ENCODE data around the gene GCLM.
"Not testable (repeated sequence)": the region's sequence is repeated elsewhere in the genome, so short reads cannot be mapped to it uniquely, and the experiment has no call there.

The GCLM gene

DNA sequence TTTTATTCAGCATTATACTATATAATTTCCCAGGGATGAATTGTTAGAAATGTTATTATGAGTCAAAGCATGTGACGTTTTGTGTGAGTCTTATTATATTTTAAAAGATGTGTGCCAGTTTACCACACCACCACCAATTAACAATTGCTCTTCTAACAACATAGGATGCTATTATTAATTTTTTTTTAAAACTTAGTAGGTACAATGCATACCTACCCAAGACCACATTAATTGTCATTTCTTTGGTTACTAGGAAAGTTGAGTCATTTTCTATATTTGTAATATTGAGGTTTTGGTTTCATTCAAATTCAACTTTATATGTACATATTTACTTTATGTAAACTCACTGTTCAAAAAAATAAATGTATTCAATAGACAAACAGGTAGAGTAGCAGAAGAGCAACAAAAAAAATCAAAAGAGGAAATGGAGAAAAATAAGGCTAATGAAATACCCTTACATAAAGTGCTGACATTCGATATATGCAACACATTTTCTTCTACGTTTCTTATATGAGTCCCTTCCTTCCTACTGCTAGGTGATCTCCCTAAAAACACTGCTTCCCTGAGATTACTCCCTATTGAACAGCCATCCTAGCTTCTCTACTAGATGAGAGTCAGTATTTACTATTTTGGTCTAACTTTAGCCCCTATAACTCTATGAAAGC lies 9.6 kb downstream of the GCLM start:
- DNase-seq (ENCODE audit: low spot score): no peak

DNA sequence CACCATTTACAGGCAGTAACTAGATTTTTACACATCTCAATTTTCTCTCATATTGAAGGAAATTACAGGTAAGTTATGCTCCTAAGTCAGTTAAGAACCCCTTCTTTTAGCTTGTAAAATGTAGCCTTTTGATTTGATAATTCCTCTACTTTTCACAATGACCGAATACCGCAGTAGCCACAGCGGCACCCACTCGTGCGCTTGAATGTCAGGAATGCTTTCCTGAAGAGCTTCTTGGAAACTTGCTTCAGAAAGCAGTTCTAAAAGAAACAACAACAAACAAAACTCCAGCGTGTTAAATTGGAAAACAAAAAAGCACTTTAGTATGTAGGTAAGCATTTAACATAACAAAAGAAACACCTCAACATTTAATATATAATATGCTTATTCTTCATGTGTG lies 20.3 kb downstream of the GCLM start:
- DNase-seq (ENCODE audit: low spot score): no peak

DNA sequence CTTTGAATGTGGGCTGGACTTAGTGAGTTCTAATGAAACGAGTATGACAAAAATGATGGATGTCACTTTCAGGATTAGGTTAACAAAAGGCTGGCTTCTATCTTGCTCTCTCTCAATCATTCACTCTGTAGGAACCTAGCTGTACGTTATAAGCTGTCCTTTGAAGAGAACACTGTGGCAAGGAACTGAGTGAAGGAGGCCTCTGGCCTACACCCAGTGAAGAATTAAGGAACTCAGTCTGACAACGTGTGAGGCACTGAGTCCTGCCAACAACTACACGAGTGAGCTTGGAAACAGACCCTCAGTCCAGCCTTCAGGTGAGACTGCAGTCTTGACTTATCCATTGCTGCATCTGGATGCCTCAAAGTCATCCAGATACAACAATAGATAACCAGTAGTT lies 27.0 kb downstream of the GCLM start:
- no peak for DNase-seq (ENCODE audit: low spot score)

DNA sequence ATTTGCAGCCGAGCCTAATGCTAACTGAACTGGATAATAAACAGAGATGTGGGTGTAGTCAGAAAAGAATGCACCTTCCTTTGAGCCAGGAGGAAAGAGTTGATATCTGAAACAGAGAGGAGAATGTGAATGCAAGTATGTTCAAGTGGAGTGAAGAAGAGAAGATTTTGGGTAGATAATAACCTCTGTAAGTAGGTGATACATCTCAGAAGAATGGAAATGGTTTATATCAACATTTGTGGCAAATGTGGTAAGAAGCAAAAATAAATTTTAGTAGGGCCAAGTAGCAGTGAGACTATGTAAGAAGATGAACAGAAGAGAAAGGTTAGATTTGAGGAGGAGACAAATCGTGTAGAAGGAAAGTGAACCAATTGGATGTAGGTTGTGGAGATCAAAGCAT lies 28.5 kb downstream of the GCLM start:
- no peak for DNase-seq (ENCODE audit: low spot score)

- DNase-seq (ENCODE audit: low spot score): peak; percentile 95
These were observed 30.2 kb downstream of the GCLM start, which contains the start of gene DNTTIP2 for GRCh38 chr1:93878889-93879586. Gene DNTTIP2 (minus strand): TSS chr1:93879206. CDS start chr1:93879148, 58 bp downstream.

- DNase-seq (ENCODE audit: low spot score): peak; percentile 17
These were observed 30.7 kb downstream of the GCLM start for GRCh38 chr1:93878501-93878888.

GRCh38 chr1:93877529-93877928 lies 31.7 kb downstream of the GCLM start:
- DNase-seq (ENCODE audit: low spot score): no peak

- no peak for DNase-seq (ENCODE audit: low spot score)
These were observed 33.0 kb downstream of the GCLM start for GRCh38 chr1:93876244-93876643.

DNA sequence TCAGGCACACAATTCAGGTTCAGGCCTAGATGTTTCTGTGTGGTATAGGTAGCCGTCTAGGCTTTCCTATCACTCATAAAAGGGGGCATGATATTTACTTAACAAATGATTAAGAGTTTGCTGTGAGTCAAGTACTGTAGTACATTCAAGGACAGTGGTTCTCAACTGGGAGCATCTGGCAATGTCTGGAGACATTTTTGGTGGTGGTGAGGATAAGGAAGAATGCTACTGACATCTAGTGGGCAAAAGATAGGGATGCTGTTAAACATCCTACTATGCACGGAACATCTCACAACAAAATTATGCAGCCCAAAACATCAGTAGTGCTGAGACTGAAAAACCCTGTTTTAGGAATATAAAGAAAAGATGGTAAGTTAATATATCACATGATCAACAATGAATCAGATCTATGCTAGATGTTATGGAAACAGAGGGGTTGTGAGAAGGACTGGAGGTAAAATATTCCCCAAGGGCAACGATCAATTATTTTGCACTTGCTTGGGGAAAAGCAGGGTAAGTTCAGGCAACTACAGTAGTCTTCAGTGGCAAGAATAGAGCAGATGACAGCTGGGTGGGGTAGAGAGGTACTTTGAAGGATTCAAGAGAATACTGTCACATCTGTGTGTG lies 35.1 kb downstream of the GCLM start:
- no peak for DNase-seq (ENCODE audit: low spot score)

GRCh38 chr1:93871366-93871765 lies 37.9 kb downstream of the GCLM start:
- no peak for DNase-seq (ENCODE audit: low spot score)

DNA sequence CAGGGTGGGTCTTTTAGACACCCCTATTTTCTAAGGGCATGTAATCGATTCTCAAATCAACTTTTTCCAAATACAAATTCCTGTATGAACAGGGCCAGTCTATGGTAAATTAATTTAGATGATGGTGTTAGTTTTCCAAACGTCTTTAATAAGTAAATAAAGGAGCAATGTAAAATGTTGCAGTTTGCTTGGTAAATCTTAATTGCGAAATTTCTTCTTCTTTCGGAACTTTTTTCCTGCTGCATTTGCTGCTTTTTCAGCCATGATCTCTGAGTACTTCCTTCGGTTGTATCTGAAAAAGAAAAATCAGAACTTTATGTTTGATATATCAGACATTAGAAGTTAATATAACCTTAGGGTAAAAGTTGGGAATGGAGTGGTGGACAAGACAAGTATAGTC lies 39.6 kb downstream of the GCLM start:
- DNase-seq (ENCODE audit: low spot score): no peak

- DNase-seq (ENCODE audit: low spot score): not testable (repeated sequence)
These were observed 40.7 kb downstream of the GCLM start for GRCh38 chr1:93868492-93868891.

DNA sequence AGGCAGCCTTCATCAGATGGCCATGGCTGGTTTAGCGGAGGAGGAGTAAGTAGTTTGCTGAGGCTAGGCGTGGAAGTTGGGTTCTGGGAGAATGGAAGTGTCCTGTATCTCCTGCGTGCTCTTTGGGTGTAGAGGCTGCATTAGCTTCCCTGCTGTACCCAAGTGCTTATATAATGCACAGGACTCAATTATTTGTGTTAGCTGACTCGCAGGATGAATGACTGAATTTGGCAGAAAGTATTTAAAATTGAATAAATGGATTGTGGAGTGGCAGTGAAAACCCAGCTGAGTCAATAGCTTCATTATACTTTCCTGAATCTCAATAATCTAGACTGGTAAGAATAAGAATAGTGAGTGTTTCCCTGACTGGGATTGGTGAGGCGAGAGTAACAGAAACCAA lies 44.0 kb downstream of the GCLM start:
- DNase-seq (ENCODE audit: low spot score): no peak

DNA sequence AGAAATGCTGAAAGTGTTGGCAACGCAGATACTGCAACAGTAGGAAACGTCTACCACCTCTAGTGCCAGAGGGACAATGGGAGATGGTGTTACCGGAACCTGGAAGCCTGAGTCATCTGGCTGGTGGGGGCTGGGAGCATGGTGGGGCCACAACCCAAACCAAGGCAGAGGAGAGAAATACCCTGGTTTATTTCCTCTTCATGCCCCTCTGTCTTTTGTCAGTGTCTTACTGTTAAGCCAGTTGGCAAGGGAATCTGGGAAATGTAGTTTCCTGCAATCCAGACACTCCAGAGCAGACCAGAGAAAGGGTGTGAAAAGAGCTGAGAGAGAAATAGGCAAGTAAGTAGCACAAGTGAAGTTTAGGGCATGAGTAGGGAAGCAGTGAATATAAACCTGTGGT lies 45.1 kb downstream of the GCLM start:
- DNase-seq (ENCODE audit: low spot score): no peak

DNA sequence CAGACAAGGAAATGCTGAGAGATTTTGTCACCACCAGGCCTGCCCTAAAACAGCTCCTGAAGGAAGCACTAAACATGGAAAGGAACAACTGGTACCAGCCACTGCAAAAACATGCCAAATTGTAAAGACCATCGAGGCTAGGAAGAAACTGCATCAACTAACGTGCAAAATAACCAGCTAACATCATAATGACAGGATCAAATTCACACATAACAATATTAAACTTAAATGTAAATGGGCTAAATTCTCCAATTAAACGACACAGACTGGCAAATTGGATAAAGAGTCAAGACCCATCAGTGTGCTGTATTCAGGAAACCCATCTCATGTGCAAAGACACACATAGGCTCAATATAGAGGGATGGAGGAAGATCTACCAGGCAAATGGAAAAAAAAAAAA lies 51.6 kb downstream of the GCLM start:
- not testable (repeated sequence) for DNase-seq (ENCODE audit: low spot score)

- DNase-seq (ENCODE audit: low spot score): not testable (repeated sequence)
These were observed 53.2 kb downstream of the GCLM start for GRCh38 chr1:93855983-93856382.

- DNase-seq (ENCODE audit: low spot score): no peak
These were observed 55.3 kb downstream of the GCLM start for GRCh38 chr1:93853940-93854339.

DNA sequence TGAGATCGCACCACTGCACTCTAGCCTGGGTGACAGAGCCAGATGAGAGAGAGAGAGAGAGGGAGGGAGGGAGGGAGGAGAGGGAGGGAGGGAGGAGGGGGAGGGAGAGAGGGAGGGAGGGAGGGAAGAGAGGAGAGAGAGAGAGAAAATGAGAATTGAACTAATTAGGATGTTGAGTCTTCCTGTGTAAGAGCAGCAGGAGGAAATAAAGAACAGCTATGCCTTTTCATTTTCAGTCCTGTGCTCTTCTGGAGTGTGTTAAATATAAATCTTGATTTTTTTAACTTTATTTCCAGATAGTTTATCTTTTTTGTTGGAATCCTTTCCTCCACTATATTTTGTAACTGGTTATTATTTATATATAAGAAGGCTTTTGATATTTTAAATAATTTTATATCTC lies 57.4 kb downstream of the GCLM start:
- no peak for DNase-seq (ENCODE audit: low spot score)

DNA sequence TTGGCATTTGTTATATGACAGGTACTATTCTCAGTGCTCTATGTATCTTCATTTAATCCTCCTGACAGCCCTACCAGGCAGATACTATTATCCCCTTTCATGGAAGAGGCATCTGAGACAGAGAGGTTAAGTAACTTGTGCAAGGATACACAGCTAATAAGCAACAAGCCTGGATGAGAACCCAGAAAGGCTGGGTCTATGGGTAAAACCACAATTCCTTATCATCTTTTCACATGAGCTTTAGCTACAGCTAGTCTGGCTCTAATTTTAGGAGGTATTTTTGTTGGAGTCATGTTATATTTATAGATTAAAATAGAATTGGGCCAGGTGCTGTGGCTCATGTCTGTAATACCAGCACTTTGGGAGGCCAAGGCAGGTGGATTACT lies 57.9 kb downstream of the GCLM start:
- no peak for DNase-seq (ENCODE audit: low spot score)

GRCh38 chr1:93850687-93851326 lies 58.4 kb downstream of the GCLM start:
- not testable (repeated sequence) for DNase-seq (ENCODE audit: low spot score)

GRCh38 chr1:93848350-93848883 lies 60.8 kb downstream of the GCLM start:
- no peak for DNase-seq (ENCODE audit: low spot score)

DNA sequence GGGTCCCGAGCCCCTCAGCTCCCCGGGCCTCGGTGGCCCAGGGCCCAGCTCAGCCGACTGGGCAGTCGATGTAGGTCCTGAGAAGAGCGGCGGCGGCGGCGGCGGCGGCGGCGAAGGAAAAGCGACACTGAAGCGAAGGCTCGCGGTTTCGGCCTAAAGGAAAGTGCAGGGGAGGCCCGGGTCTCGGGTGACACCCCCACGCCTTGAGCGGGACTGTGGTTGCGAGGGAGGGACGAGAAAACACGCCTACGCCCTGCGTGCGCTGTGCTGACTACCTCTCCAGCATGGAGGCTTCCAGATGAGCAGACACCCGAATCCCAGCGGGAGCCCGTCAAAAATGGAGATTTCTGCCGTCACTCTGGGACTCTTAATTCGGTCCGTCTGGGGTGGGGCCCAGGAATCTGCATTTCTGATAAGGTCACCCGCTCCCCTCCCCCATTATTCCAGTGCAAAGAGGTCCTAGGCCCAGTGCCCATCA lies 61.4 kb downstream of the GCLM start:
- peak; percentile 61 for DNase-seq (ENCODE audit: low spot score)
